Activated naive CD4-positive, alpha-beta T cell treated with anti-CD3 and anti-CD28 coated beads, Interleukin-2, amount 10 ng/mL, durations not matched to agents 7 days and 5 days (primary cell): ENCODE results near the gene FOLR3.
"Not testable (repeated sequence)": the region's sequence is repeated elsewhere in the genome, so short reads cannot be mapped to it uniquely, and the experiment has no call there.

Source experiments
- CTCF ChIA-PET: fragments of 350-600 bp; sonication (Branson Sonifier 250); formaldehyde crosslinking; loops from one replicate; lab custom pipeline; 2021; ENCODE audit warnings: antibody characterized with exemption; lab: Charles Lee
- DNase-seq: peaks from one replicate; pipeline ENCODE4 v3.0.0-alpha.2; 2020
- H3K27ac Mint-ChIP-seq: one replicate; pipeline ENCODE4 v1.8.0; 2021; ENCODE audit warnings: mild to moderate bottlenecking, moderate library complexity, mixed read lengths
- H3K27me3 Mint-ChIP-seq: one replicate; pipeline ENCODE4 v1.8.0; 2021; ENCODE audit warnings: mild to moderate bottlenecking, mixed read lengths
- H3K36me3 Mint-ChIP-seq: one replicate; pipeline ENCODE4 v1.8.0; 2021; ENCODE audit warnings: mixed read lengths
- H3K4me1 Mint-ChIP-seq: one replicate; pipeline ENCODE4 v1.8.0; 2021; ENCODE audit warnings: mixed read lengths
- H3K4me3 Mint-ChIP-seq: one replicate; pipeline ENCODE4 v1.8.0; 2021; ENCODE audit warnings: mild to moderate bottlenecking, moderate library complexity, mixed read lengths
- H3K9me3 Mint-ChIP-seq: one replicate; pipeline ENCODE4 v1.8.0; 2021; ENCODE audit warnings: mixed read lengths

Gene FOLR3

GRCh38 chr11:72155751-72156150 lies 20.2 kb downstream of the FOLR3 start:
- Mint-ChIP-seq H3K9me3 (no peaks in the 10 kb centered on the region), H3K27ac (no peak overlapping the region), H3K36me3 (no peaks in the 10 kb centered on the region), H3K4me1 (no peaks in the 10 kb centered on the region), H3K27me3 (peaks cover 21% of the 10 kb centered on the region), H3K4me3 (no peak overlapping the region)
- no peak for DNase-seq
- CTCF ChIA-PET, result interaction anchor here (0.9 to 2.4 kb wide), 2 partner anchors 12 to 131 kb away, joined by 3 to 11 read pairs; no protein-coding TSS in a partner anchor

GRCh38 chr11:72157131-72157530 lies 21.6 kb downstream of the FOLR3 start:
- H3K36me3 Mint-ChIP-seq, result no peaks in the 10 kb centered on the region
- no peak overlapping the region for H3K27ac Mint-ChIP-seq
- H3K4me1 Mint-ChIP-seq, result no peaks in the 10 kb centered on the region
- H3K27me3 Mint-ChIP-seq, result peaks cover 19% of the 10 kb centered on the region
- H3K4me3 Mint-ChIP-seq, result no peak overlapping the region
- CTCF ChIA-PET, result interaction anchor here (2.4 kb wide), 1 partner anchor 13 kb away, joined by 11 read pairs; no protein-coding TSS in a partner anchor
- H3K9me3 Mint-ChIP-seq, result no peaks in the 10 kb centered on the region
- DNase-seq, result no peak

- CTCF ChIA-PET, result interaction anchor here (2.5 to 2.7 kb wide), 2 partner anchors 16 to 23 kb away, joined by 8 to 10 read pairs; no protein-coding TSS in a partner anchor
- H3K4me3 Mint-ChIP-seq, result no peak overlapping the region
- no peaks in the 10 kb centered on the region for H3K4me1 Mint-ChIP-seq
- H3K9me3 Mint-ChIP-seq, result no peaks in the 10 kb centered on the region
- peaks cover 32% of the 10 kb centered on the region for H3K27me3 Mint-ChIP-seq
- no peak for DNase-seq
- no peak overlapping the region for H3K27ac Mint-ChIP-seq
- no peaks in the 10 kb centered on the region for H3K36me3 Mint-ChIP-seq
Measured at GRCh38 chr11:72160319-72160718, 24.8 kb downstream of the FOLR3 start.

DNA sequence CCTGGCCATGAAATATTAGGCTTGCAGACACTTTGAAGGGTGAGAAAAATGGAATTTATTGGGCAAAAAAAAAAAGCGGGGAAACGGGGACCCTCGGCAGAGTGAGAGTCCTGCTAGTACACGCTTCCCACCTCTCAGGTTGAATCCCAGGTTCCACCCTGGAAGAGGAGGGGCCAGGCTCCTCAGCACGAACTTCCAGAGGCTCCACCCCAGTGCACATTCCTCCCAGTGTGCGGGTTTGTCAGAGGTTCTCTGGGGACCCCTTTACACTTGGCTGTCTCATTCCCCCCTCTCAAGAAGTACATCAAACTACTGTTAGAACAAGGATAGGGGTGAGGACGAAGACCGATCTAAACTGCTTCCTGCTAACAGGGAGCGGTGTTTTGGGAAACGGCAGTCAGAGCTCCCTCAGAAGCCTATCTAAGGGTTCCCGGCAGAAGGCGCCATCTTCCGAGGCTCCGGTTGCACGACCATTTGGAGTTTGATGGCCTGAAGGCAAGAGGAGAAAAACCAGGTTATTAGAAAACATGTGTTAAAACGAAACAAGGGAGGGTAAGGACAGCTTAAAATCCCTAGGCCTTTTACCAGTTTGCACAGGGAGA lies 27.5 kb downstream of the FOLR3 start:
- peaks cover 35% of the 10 kb centered on the region for H3K27me3 Mint-ChIP-seq

DNA sequence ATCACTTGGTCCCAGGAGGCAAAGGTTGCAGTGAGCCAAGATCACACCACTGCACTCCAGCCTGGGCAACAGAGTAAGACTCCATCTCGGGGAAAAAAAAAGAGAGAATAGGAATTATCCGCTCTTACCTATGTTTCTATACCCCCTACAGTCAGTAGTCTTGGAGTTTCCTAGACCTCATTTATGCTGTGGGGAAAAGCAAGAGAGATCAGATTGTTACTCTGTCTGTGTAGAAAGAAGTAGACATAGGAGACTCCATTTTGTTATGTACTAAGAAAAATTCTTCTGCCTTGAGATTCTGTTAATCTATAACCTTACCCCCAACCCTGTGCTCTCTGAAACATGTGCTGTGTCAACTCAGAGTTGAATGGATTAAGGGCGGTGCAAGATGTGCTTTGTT lies 28.7 kb downstream of the FOLR3 start:
- peaks cover 29% of the 10 kb centered on the region for H3K27me3 Mint-ChIP-seq
- H3K36me3 Mint-ChIP-seq, H3K4me3 Mint-ChIP-seq, CTCF ChIA-PET, DNase-seq, H3K4me1 Mint-ChIP-seq, H3K27ac Mint-ChIP-seq, H3K9me3 Mint-ChIP-seq: not testable (repeated sequence)

More for the DNA sequence above, 27.5 kb downstream of the FOLR3 start:
- Mint-ChIP-seq H3K36me3 (no peaks in the 10 kb centered on the region), H3K9me3 (no peaks in the 10 kb centered on the region), H3K27ac (no peak overlapping the region), H3K4me1 (no peaks in the 10 kb centered on the region), H3K4me3 (no peak overlapping the region)
- DNase-seq, result no peak
- CTCF ChIA-PET, result no interaction called here

DNA sequence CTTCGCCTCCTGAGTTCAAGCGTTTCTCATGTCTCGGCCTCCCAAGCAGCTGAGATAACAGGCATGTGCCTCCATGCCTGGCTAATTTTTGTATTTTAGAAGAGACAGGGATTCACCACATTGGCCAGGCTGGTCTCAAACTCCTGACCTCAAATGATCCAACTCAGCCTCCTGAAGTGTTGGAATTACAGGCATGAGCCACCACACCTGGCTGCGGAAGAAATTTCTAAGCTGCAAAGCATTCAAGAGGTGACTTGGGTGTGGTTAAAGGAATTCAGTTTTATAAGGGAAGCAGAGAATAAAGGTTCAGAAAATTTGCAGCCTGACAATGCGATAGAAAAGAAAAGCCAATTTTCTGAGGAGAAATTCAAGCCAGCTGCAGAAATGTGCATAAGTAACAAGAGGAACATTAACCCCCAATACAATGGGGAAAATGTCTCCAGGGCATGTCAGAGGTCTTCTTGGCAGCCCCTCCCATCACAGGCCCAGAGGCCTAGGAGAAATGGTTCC lies 33.6 kb downstream of the FOLR3 start:
- peaks cover 24% of the 10 kb centered on the region for H3K27me3 Mint-ChIP-seq
- not testable (repeated sequence) for DNase-seq, H3K9me3 Mint-ChIP-seq, H3K27ac Mint-ChIP-seq, H3K36me3 Mint-ChIP-seq, H3K4me1 Mint-ChIP-seq, H3K4me3 Mint-ChIP-seq
- CTCF ChIA-PET, result interaction anchor here (1.4 kb wide), 1 partner anchor 14 kb away, joined by 5 read pairs; no protein-coding TSS in a partner anchor

DNA sequence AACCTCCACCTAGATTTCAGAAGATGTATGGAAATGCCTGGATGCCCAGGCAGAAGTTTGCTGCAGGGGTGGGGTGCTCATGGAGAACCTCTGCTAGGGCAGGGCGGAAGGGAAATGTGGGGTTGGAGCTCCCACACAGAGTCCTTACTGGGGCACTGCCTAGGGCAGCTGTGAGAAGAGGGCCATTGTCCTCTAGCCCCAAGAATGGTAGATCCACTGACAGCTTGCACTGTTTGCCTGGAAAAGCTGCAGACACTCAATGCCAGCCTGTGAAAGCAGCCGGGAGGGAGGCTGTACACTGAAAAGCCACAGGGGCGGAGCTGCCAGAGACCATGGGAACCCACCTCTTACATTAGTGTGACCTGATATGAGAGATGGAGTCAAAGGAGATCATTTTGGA lies 34.2 kb downstream of the FOLR3 start:
- not testable (repeated sequence) for H3K36me3 Mint-ChIP-seq, H3K4me1 Mint-ChIP-seq, H3K9me3 Mint-ChIP-seq, DNase-seq, H3K27ac Mint-ChIP-seq, H3K4me3 Mint-ChIP-seq
- peaks cover 24% of the 10 kb centered on the region for H3K27me3 Mint-ChIP-seq
- CTCF ChIA-PET, result interaction anchor here (1.4 kb wide), 1 partner anchor 13 kb away, joined by 5 read pairs; no protein-coding TSS in a partner anchor

- not testable (repeated sequence) for H3K9me3 Mint-ChIP-seq, H3K4me1 Mint-ChIP-seq, H3K36me3 Mint-ChIP-seq, DNase-seq, H3K27ac Mint-ChIP-seq, H3K4me3 Mint-ChIP-seq
- CTCF ChIA-PET, result interaction anchor here (1.6 kb wide), 1 partner anchor 11 kb away, joined by 4 read pairs; no protein-coding TSS in a partner anchor
- peaks cover 20% of the 10 kb centered on the region for H3K27me3 Mint-ChIP-seq
Measured at GRCh38 chr11:72172043-72172442, 36.5 kb downstream of the FOLR3 start.

- DNase-seq, result no peak
- H3K36me3 Mint-ChIP-seq, result no peaks in the 10 kb centered on the region
- H3K27me3 Mint-ChIP-seq, result peaks cover 30% of the 10 kb centered on the region
- CTCF ChIA-PET, result no interaction called here
- H3K4me3 Mint-ChIP-seq, result no peak overlapping the region
- no peaks in the 10 kb centered on the region for H3K9me3 Mint-ChIP-seq
- H3K4me1 Mint-ChIP-seq, result peaks cover 4% of the 10 kb centered on the region
- H3K27ac Mint-ChIP-seq, result no peak overlapping the region
Measured at GRCh38 chr11:72173291-72173690, 37.8 kb downstream of the FOLR3 start.

DNA sequence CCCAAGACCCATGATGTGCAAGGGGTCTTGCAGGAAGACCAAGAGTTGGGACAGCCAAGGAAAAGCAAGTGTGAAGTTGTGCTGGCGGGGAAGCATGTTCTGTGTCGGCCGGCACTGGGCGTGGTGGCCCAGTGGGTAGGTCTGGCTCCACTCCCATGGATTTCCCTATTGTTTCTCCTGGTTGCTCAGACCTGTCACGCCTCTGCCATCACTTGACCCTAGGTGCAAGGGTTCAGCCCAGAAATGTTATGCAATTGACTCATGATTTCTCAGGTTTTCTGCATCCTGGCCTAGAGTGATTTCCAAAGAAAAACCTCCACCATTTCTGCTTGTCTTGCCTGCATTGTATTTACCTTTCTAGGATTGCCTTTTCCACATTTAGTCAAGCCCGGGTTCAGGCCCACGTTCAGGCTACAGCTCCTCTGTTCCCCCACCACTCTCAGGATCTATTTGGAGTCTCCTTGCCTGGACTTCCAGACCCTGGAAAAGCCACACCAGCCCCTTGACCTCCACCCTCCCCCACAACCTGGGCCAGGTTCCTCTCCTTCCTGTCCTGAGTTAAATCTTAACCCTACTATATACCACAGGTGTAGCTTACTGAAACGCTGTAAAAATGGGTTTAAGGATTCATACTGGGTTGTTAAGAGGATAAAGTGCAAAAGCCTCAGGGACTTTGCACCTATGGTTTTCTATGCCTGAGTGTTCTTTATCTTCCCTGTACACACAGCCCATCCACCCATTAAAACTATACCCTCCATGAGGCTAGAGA lies 39.0 kb downstream of the FOLR3 start:
- CTCF ChIA-PET, result interaction anchor here (0.6 to 1.5 kb wide), 2 partner anchors 9 to 484 kb away, joined by 3 to 6 read pairs; no protein-coding TSS in a partner anchor
- Mint-ChIP-seq H3K27ac (no peak overlapping the region), H3K4me3 (no peak overlapping the region), H3K27me3 (peaks cover 30% of the 10 kb centered on the region), H3K4me1 (peaks cover 4% of the 10 kb centered on the region), H3K9me3 (no peaks in the 10 kb centered on the region), H3K36me3 (no peaks in the 10 kb centered on the region)
- no peak for DNase-seq

DNA sequence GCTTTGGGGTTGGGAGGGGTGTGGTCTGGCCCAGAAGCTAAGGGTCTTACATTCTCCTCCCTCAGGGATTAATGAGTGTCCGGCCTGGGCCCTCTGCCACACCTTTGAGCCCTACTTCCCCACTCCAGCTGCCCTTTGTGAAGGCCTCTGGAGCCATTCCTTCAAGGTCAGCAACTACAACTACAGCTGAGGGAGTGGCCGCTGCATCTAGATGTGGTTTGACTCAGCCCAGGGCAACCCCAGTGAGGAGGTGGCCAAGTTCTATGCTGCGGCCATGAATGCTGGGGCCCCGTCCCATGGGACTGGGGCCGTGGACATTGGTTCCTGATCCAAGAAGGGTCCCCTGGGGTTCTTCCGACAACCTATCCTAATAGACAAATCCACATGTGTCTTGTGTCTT lies 42.1 kb downstream of the FOLR3 start:
- no peak for DNase-seq
- Mint-ChIP-seq H3K4me3 (no peak overlapping the region), H3K27ac (no peak overlapping the region), H3K36me3 (no peaks in the 10 kb centered on the region), H3K4me1 (no peaks in the 10 kb centered on the region), H3K9me3 (no peaks in the 10 kb centered on the region), H3K27me3 (peaks cover 31% of the 10 kb centered on the region)
- CTCF ChIA-PET, result no interaction called here

GRCh38 chr11:72179049-72179803 lies 43.7 kb downstream of the FOLR3 start:
- no peak for DNase-seq
- H3K4me1 Mint-ChIP-seq, result no peaks in the 10 kb centered on the region
- H3K9me3 Mint-ChIP-seq, result no peaks in the 10 kb centered on the region
- H3K27me3 Mint-ChIP-seq, result peaks cover 43% of the 10 kb centered on the region
- no peak overlapping the region for H3K4me3 Mint-ChIP-seq
- no peaks in the 10 kb centered on the region for H3K36me3 Mint-ChIP-seq
- no peak overlapping the region for H3K27ac Mint-ChIP-seq
- CTCF ChIA-PET, result interaction anchor here (0.6 to 1.2 kb wide), 3 partner anchors 26 to 206 kb away, joined by 3 to 4 read pairs (median 3); no protein-coding TSS in a partner anchor

- Mint-ChIP-seq H3K27me3 (peaks cover 50% of the 10 kb centered on the region), H3K27ac (no peak overlapping the region), H3K4me1 (no peaks in the 10 kb centered on the region), H3K9me3 (no peaks in the 10 kb centered on the region), H3K4me3 (no peak overlapping the region), H3K36me3 (no peaks in the 10 kb centered on the region)
- CTCF ChIA-PET, result interaction anchor here (0.6 to 0.9 kb wide), 2 partner anchors 207 to 251 kb away, joined by 3 read pairs; no protein-coding TSS in a partner anchor
- DNase-seq, result no peak
Measured at GRCh38 chr11:72179804-72180396, 44.4 kb downstream of the FOLR3 start.
